ENCODE measurements around the gene KLHL6. TPM values are rescaled to one million over a fixed set of nuclear protein-coding genes. Genes with fewer than 3 reads are reported as not detected.

The KLHL6 gene
- total RNA-seq, 6 donors from 2014 or later = 15.2 to 77.5 (median 25.6) TPM

- ATAC-seq (ENCODE audit: low FRiP score in 2 of 2) (no peak), DNase-seq (no peak)
- Histone ChIP-seq H3K4me3 (no peak overlapping the region), H3K9me3 (no peaks in the 10 kb centered on the region), H3K27me3 (no peaks in the 10 kb centered on the region), H3K4me1 (peaks cover 4 to 32% (median 12%) of the 10 kb centered on the region in 4 donors), H3K36me3 (peaks cover 0 to 6% (median 0%) of the 10 kb centered on the region in 4 donors), H3K27ac (no peak overlapping the region)
- TF ChIP-seq POLR2AphosphoS5 (IDR thresholded peaks at IDR 0.05) (no peak), CTCF (IDR thresholded peaks at IDR 0.05) (no peak), POLR2A (IDR thresholded peaks at IDR 0.05) (no peak), EP300 (IDR thresholded peaks at IDR 0.05) (no peak)
- 91 to 92% methylated on average over 3 of the region's 4 CpGs for WGBS, 2 donors
These were observed 68.5 kb downstream of the KLHL6 start for GRCh38 chr3:183487016-183487415.

DNA sequence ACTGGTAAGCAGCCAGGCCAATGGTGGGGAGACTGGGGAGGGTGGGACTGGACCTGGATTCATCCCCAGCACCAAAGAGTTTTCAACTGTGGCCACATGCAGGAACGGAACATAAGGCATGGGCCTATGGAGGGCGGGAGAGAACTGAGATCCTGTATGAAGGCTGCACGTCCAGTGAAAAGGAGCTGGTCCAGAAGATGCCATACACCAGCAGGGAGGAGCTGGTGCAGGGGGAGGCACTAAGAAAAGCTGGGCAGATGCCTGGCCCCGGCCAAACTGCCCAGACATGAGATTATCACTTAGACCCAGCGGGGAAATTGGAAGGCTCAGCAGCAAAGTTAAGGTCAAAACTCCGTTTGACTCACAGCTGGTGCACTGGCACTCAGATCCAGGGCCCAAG lies 69.0 kb downstream of the KLHL6 start:
- H3K9me3 ChIP-seq = no peaks in the 10 kb centered on the region
- peaks cover 0 to under 1% (median 0%) of the 10 kb centered on the region in 4 donors for H3K36me3 ChIP-seq
- H3K4me3 ChIP-seq = no peak overlapping the region
- no peak overlapping the region for H3K27ac ChIP-seq
- ATAC-seq (ENCODE audit: low FRiP score in 2 of 2) (no peak), DNase-seq (no peak)
- peaks cover 4 to 29% (median 12%) of the 10 kb centered on the region in 4 donors for H3K4me1 ChIP-seq
- WGBS, 2 donors = 87 to 97% methylated on average over 6 of the region's 6 CpGs
- TF ChIP-seq EP300 (IDR thresholded peaks at IDR 0.05) (no peak), POLR2AphosphoS5 (IDR thresholded peaks at IDR 0.05) (no peak), CTCF (IDR thresholded peaks at IDR 0.05) (no peak), POLR2A (IDR thresholded peaks at IDR 0.05) (no peak)
- H3K27me3 ChIP-seq = no peaks in the 10 kb centered on the region

DNA sequence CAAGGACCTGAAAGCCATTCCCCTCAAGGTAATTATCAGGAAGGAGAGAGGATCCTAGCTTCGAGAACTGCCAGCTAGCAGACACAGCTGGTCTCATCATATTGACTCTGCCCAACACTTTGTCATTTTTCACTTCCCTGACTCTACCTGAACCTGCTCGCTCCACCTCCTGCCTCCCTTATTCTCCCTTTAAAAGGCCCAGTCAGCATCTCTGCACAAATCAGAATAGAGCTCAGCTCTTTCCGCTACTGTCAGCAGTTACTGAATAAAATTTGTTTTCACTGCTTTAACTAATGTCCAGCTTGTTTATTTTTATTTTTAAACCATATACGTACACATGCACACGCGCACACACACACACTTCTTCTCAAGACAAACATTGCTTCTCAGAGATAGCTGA lies 69.9 kb downstream of the KLHL6 start:
- no peak for ATAC-seq (ENCODE audit: low FRiP score in 2 of 2)
- DNase-seq = no peak
- Histone ChIP-seq H3K27ac (no peak overlapping the region), H3K9me3 (no peaks in the 10 kb centered on the region), H3K27me3 (no peaks in the 10 kb centered on the region), H3K36me3 (no peaks in the 10 kb centered on the region), H3K4me3 (no peak overlapping the region), H3K4me1 (peaks cover 4 to 22% (median 10%) of the 10 kb centered on the region in 4 donors)
- WGBS, 2 donors = 90 to 93% methylated on average over 6 of the region's 6 CpGs
- no peak for TF ChIP-seq POLR2AphosphoS5 (IDR thresholded peaks at IDR 0.05)
- no peak for TF ChIP-seq EP300 (IDR thresholded peaks at IDR 0.05)
- no peak for TF ChIP-seq POLR2A (IDR thresholded peaks at IDR 0.05)
- TF ChIP-seq CTCF (IDR thresholded peaks at IDR 0.05) = no peak

- Histone ChIP-seq H3K27ac (peak overlapping the region in 1 of 4 donors; percentile 35), H3K36me3 (no peaks in the 10 kb centered on the region), H3K4me1 (peaks cover 0 to 18% (median 7%) of the 10 kb centered on the region in 4 donors), H3K27me3 (no peaks in the 10 kb centered on the region), H3K9me3 (no peaks in the 10 kb centered on the region), H3K4me3 (no peak overlapping the region)
- no peak for DNase-seq
- WGBS, 2 donors = 94 to 96% methylated on average over 6 of the region's 6 CpGs
- TF ChIP-seq POLR2A (IDR thresholded peaks at IDR 0.05) (no peak), EP300 (IDR thresholded peaks at IDR 0.05) (no peak), CTCF (IDR thresholded peaks at IDR 0.05) (no peak), POLR2AphosphoS5 (IDR thresholded peaks at IDR 0.05) (no peak)
- ATAC-seq (ENCODE audit: low FRiP score in 2 of 2) = no peak
These were observed 70.4 kb downstream of the KLHL6 start for GRCh38 chr3:183485093-183485492.

- no peak overlapping the region for H3K4me3 ChIP-seq
- no peak for DNase-seq
- ATAC-seq (ENCODE audit: low FRiP score in 2 of 2) = no peak
- peak in 1 of 4 donors; percentile 18 for TF ChIP-seq POLR2A (IDR thresholded peaks at IDR 0.05)
- TF ChIP-seq CTCF (IDR thresholded peaks at IDR 0.05) = no peak
- H3K9me3 ChIP-seq = no peaks in the 10 kb centered on the region
- H3K27ac ChIP-seq = peak overlapping the region in 2 of 4 donors; percentile 64 to 74
- WGBS, 2 donors = 84 to 91% methylated on average over 4 of the region's 4 CpGs
- no peaks in the 10 kb centered on the region for H3K36me3 ChIP-seq
- no peaks in the 10 kb centered on the region for H3K27me3 ChIP-seq
- peaks cover 0 to 21% (median 6%) of the 10 kb centered on the region in 4 donors for H3K4me1 ChIP-seq
These were observed 71.0 kb downstream of the KLHL6 start for GRCh38 chr3:183484431-183485075.

All from upper lobe of left lung (tissue), 6 donors.